Body of pancreas (tissue), 4 donors: ENCODE data around the gene FMNL2.

Experiments
- CTCF ChIP-seq, 7 experiments: fragments of 450-650 bp in 4 of 7; fragments of 200-600 bp in 3 of 7; sonication (generic) in 3 of 7; IDR thresholded peaks; one replicate each; pipeline ENCODE4 v1.5.1; 2016 to 2019; ENCODE audit warnings: antibody characterized with exemption in 7 of 7
- POLR2A ChIP-seq, 3 donors: fragments of 450-650 bp; IDR thresholded peaks; one replicate each; pipeline ENCODE4 v1.6.1; 2016; ENCODE audit warnings: antibody characterized with exemption in 3 of 3, mild to moderate bottlenecking in 2 of 3

DNA sequence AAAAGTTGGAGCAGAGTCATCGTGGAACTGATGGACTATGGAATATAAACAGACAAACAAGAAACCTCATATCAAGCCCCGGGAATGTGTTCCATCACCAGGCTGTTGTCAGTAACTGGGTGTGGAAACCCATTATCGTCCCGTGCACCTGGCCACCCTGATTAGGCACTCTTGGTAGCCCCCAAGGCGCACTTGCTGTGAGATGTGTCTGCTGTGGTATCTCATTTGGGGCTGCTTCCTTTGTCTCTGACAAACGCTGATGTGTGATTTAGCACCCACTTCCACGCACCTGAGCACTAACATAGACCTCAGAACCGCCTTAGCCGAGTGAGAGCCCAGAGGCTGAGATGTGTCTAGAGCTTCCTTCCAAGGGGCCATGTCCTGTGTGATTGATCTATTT, 286.0 kb downstream of the FMNL2 start:
- no peak for TF ChIP-seq CTCF (IDR thresholded peaks at IDR 0.05)
- no peak for TF ChIP-seq POLR2A (IDR thresholded peaks at IDR 0.05)
